ENCODE measurements around the gene BICRAL. TPM values are rescaled to one million over a fixed set of nuclear protein-coding genes. Genes with fewer than 3 reads are reported as not detected.

Gene BICRAL
- total RNA-seq, 3 donors from 2014 or later, result 16.7 to 25.2 (median 16.8) TPM

GRCh38 chr6:42909835-42910234 is 128.0 kb downstream of the BICRAL start:
- H3K36me3 ChIP-seq, result no peaks in the 10 kb centered on the region
- no peaks in the 10 kb centered on the region for H3K27me3 ChIP-seq
- TF ChIP-seq POLR2A (IDR thresholded peaks at IDR 0.05), result no peak
- TF ChIP-seq CTCF (IDR thresholded peaks at IDR 0.05), result no peak
- no peak for TF ChIP-seq POLR2AphosphoS5 (IDR thresholded peaks at IDR 0.05)
- no peaks in the 10 kb centered on the region for H3K9me3 ChIP-seq
- no peak for DNase-seq (ENCODE audit: low spot score in 2 of 2)
- intact Hi-C loops (cut with DNase I; ENCODE audit: low total_unique reads), result loop anchor here (10.0 kb wide), 1 partner anchor 235 kb away; no protein-coding TSS in a partner anchor
- no peak overlapping the region for H3K27ac ChIP-seq
- H3K4me1 ChIP-seq, result no peaks in the 10 kb centered on the region
- no peak overlapping the region for H3K4me3 ChIP-seq

- DNase-seq (ENCODE audit: low spot score in 2 of 2), result no peak
- no peak for TF ChIP-seq CTCF (IDR thresholded peaks at IDR 0.05)
- no peak for TF ChIP-seq POLR2AphosphoS5 (IDR thresholded peaks at IDR 0.05)
- TF ChIP-seq POLR2A (IDR thresholded peaks at IDR 0.05), result no peak
- intact Hi-C loops (cut with DNase I; ENCODE audit: low total_unique reads), result no loop called here
- peak overlapping the region; percentile 3 to 68 (median 51) for H3K4me3 ChIP-seq
- no peaks in the 10 kb centered on the region for H3K4me1 ChIP-seq
- H3K36me3 ChIP-seq, result no peaks in the 10 kb centered on the region
- H3K27me3 ChIP-seq, result no peaks in the 10 kb centered on the region
- H3K9me3 ChIP-seq, result no peaks in the 10 kb centered on the region
- no peak overlapping the region for H3K27ac ChIP-seq
Observed at GRCh38 chr6:42911171-42912021, 129.5 kb downstream of the BICRAL start.

GRCh38 chr6:42914546-42914945 is 132.7 kb downstream of the BICRAL start:
- no peak for TF ChIP-seq POLR2A (IDR thresholded peaks at IDR 0.05)
- Histone ChIP-seq H3K27me3 (no peaks in the 10 kb centered on the region), H3K27ac (no peak overlapping the region), H3K36me3 (no peaks in the 10 kb centered on the region), H3K4me3 (no peak overlapping the region), H3K9me3 (no peaks in the 10 kb centered on the region), H3K4me1 (no peaks in the 10 kb centered on the region)
- no peak for DNase-seq (ENCODE audit: low spot score in 2 of 2)
- intact Hi-C loops (cut with DNase I; ENCODE audit: low total_unique reads), result no loop called here

- DNase-seq (ENCODE audit: low spot score in 2 of 2), result no peak
- no peaks in the 10 kb centered on the region for H3K27me3 ChIP-seq
- no peak for TF ChIP-seq POLR2AphosphoS5 (IDR thresholded peaks at IDR 0.05)
- TF ChIP-seq CTCF (IDR thresholded peaks at IDR 0.05), result no peak
- TF ChIP-seq POLR2A (IDR thresholded peaks at IDR 0.05), result no peak
- H3K9me3 ChIP-seq, result no peaks in the 10 kb centered on the region
- no peaks in the 10 kb centered on the region for H3K36me3 ChIP-seq
- no peak within 1 kb of the TSS for H3K4me3 ChIP-seq
- H3K4me1 ChIP-seq, result no peaks in the 10 kb centered on the region
- intact Hi-C loops (cut with DNase I; ENCODE audit: low total_unique reads), result no loop called here
- no peak within 1 kb of the TSS for H3K27ac ChIP-seq
Observed at GRCh38 chr6:42915732-42916131, 133.9 kb downstream of the BICRAL start, which contains the start of gene PTCRA. Gene PTCRA (plus strand): TSS chr6:42916053. CDS start chr6:42916070, 17 bp downstream.

- Histone ChIP-seq H3K4me3 (no peak overlapping the region), H3K9me3 (no peaks in the 10 kb centered on the region), H3K27ac (no peak overlapping the region), H3K36me3 (no peaks in the 10 kb centered on the region), H3K27me3 (no peaks in the 10 kb centered on the region), H3K4me1 (no peaks in the 10 kb centered on the region)
- DNase-seq (ENCODE audit: low spot score in 2 of 2), result no peak
- intact Hi-C loops (cut with DNase I; ENCODE audit: low total_unique reads), result no loop called here
- TF ChIP-seq POLR2AphosphoS5 (IDR thresholded peaks at IDR 0.05), result no peak
- no peak for TF ChIP-seq POLR2A (IDR thresholded peaks at IDR 0.05)
- TF ChIP-seq CTCF (IDR thresholded peaks at IDR 0.05), result no peak
Observed at GRCh38 chr6:42916288-42916687, 134.4 kb downstream of the BICRAL start.

Other genes starting within 250 kb of the BICRAL start
- gene UBR2, start 218.0 kb upstream of the BICRAL start, total RNA-seq, result 10 to 100 TPM; 33.8 to 46.2 (median 33.8) TPM
- gene PRPH2, start 59.5 kb upstream of the BICRAL start, total RNA-seq, result under 1 TPM in 2 of 3 donors, not detected in 1; 0.32 to 0.59 TPM
- 10 to 100 TPM; 21.3 to 27.7 (median 26.3) TPM for gene TBCC, start 35.9 kb upstream of the BICRAL start, total RNA-seq
- gene RPL7L1, start 97.6 kb downstream of the BICRAL start, total RNA-seq, result 100 to 1,000 TPM in 1 of 3 donors, 10 to 100 TPM in 2; 85.5 to 107 (median 90.1) TPM
- not detected for gene PTCRA, start 134.0 kb downstream of the BICRAL start, total RNA-seq
- 10 to 100 TPM; 27.5 to 37.9 (median 33.1) TPM for gene CNPY3, start 147.4 kb downstream of the BICRAL start, total RNA-seq
- 1 to 10 TPM in 2 of 3 donors, under 1 TPM in 1; 0.32 to 5.9 (median 1.8) TPM for gene GNMT, start 178.7 kb downstream of the BICRAL start, total RNA-seq
- 10 to 100 TPM; 13.0 to 22.3 (median 18.9) TPM for gene PEX6, start 197.1 kb downstream of the BICRAL start, total RNA-seq
- 10 to 100 TPM; 25.2 to 35.6 (median 34.7) TPM for gene PPP2R5D, start 202.5 kb downstream of the BICRAL start, total RNA-seq
- gene MEA1, start 231.9 kb downstream of the BICRAL start, total RNA-seq, result 10 to 100 TPM; 65.0 to 78.0 (median 76.3) TPM
- 10 to 100 TPM; 91.4 to 97.3 (median 92.5) TPM for gene KLHDC3, start 232.2 kb downstream of the BICRAL start, total RNA-seq
- 10 to 100 TPM; 48.8 to 69.2 (median 56.3) TPM for gene RRP36, start 239.6 kb downstream of the BICRAL start, total RNA-seq

Measured in breast epithelium (tissue), 4 donors.